GM18505 (cell line): ENCODE measurements around the gene TP53I13.

ENCODE experiments used
- ATAC-seq: cut with Tn5 transposase; IDR thresholded peaks from one replicate; pipeline ENCODE4 v1.9.1; 2021; ENCODE audit not compliant: unreplicated experiment
- POLR2A ChIP-seq: IDR thresholded peaks from 4 replicates; pipeline ENCODE4 v1.6.1; 2011; ENCODE audit warnings: borderline replicate concordance; ENCODE audit not compliant: insufficient read depth, insufficient read length; ENCODE audit errors: extremely low read depth

TP53I13 gene

GRCh38 chr17:29614349-29615047 is 46.0 kb downstream of the TP53I13 start:
- no peak for TF ChIP-seq POLR2A
- ATAC-seq: no peak

DNA sequence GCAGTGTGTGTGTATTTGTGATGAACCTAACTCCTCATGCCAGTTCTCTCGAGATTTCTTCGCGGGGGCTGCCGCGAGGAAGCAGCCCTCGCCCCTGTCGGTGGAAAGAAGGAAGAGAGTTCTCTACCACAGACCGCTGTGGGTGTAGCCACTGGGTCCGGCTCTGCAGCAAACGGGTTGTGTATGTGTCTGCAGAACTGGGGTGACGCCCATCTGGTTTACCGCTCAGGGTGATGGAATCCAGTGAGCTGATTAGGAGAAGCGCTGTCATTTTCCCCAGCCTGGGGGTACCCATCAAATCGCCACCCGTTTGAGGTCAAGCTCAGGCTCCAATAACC is 46.5 kb downstream of the TP53I13 start:
- TF ChIP-seq POLR2A: no peak
- no peak for ATAC-seq

- peak; percentile 49 for ATAC-seq
- TF ChIP-seq POLR2A: no peak
Observed at GRCh38 chr17:29615492-29616299, 47.2 kb downstream of the TP53I13 start.

GRCh38 chr17:29616300-29617048 is 48.0 kb downstream of the TP53I13 start:
- TF ChIP-seq POLR2A: no peak
- no peak for ATAC-seq

- peak; percentile 40 for ATAC-seq
- TF ChIP-seq POLR2A: peak; percentile 44
Observed at GRCh38 chr17:29617125-29617480, 48.6 kb downstream of the TP53I13 start.

GRCh38 chr17:29617481-29618271 is 49.2 kb downstream of the TP53I13 start:
- peak; percentile 8 for ATAC-seq
- TF ChIP-seq POLR2A: peak; percentile 61

GRCh38 chr17:29618272-29619065 is 50.0 kb downstream of the TP53I13 start:
- ATAC-seq: no peak
- no peak for TF ChIP-seq POLR2A

GRCh38 chr17:29619251-29619650 is 50.8 kb downstream of the TP53I13 start:
- ATAC-seq: no peak
- no peak for TF ChIP-seq POLR2A

DNA sequence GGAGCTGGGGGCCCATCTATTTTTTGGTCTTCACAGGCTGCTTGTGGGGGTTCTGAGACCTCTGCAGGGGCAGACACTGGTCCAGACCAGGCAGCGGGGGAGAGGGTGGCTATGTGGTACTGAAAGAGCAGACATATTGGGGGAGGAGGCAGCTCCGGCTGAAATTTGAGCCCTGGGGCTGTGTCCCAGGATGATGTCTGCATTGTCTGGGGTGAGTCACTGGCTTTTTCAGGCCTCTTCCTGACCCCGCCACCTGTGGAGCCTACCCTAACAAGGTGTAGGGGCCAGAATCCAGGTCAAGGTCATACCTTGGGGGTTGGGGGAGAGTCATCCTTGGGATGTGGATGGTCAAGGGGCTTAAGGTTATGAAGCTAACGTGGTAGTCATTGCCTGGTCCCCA is 51.8 kb downstream of the TP53I13 start:
- no peak for TF ChIP-seq POLR2A
- ATAC-seq: no peak

DNA sequence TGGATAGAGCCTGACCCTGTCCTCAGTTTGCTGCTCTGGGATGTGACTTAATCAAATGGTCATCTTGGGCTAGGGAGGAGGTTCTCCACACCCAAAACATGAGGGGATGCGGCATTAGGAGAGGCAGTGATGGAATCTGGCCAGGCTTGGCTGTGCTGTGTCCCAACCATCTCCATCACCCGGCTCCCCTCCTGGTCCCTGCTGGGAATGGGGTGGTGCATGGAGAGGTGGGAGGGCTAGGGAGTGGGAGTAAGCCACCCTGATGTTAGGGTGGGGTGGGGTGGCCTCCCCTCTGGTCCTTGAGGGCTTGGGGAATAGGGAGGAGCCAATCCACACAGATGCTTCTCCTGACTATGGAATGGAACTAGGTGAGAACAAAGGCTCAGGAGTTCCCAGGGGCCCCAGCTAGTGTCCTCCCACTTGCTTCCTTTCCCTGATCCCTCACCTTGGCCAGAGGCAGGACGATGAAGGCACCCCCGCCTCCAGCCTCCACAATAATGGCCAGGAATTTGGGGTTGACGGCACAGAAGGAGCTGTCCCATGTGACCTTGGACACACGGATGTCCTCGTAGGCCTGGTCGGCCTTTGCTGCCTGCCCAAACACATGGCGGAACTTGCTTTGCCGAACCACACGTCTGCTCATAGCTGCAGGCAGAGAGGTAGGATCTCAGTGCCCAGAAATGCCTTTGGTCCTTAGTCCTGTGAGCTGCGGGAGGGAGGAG is 52.4 kb downstream of the TP53I13 start:
- TF ChIP-seq POLR2A: no peak
- ATAC-seq: no peak

DNA sequence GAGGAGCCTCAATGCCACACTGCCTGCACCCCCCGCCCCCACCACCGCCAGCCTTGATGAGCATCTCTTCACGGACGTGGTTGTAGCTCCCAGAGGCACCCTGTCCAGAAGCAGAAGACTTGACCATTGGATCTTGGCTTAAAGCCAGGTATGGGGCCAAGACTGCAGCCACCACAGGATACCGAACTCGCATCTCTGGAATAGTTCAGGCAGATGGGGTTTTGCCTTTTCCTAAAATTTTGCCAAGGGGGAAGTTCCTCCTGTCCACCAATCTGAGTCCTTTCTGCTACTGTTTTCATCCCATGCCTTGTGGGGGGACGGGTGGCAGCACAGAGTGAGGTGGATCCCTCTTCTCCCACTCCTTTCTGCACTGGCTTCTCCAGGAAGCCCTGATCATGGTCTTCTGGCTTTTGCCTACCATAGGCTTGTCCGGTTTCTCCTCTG is 53.3 kb downstream of the TP53I13 start:
- ATAC-seq: no peak
- TF ChIP-seq POLR2A: no peak
